HG03060 (cell line): Measurements from ENCODE around the gene ELOVL7.
"Not testable (repeated sequence)": the region's sequence is repeated elsewhere in the genome, so short reads cannot be mapped to it uniquely, and the experiment has no call there.

Source experiments
- ATAC-seq: cut with Tn5 transposase; IDR thresholded peaks from one replicate; pipeline ENCODE4 v1.9.1; 2021; ENCODE audit warnings: low read depth, moderate number of reproducible peaks; ENCODE audit not compliant: unreplicated experiment

The ELOVL7 gene

GRCh38 chr5:60719329-60719728, 124.7 kb downstream of the ELOVL7 start:
- ATAC-seq: no peak

- no peak for ATAC-seq
Observed at GRCh38 chr5:60718166-60718892, 125.7 kb downstream of the ELOVL7 start.

GRCh38 chr5:60715201-60715928, 128.7 kb downstream of the ELOVL7 start:
- not testable (repeated sequence) for ATAC-seq

- ATAC-seq: no peak
Observed at GRCh38 chr5:60712950-60713349, 131.1 kb downstream of the ELOVL7 start.

GRCh38 chr5:60711892-60712291, 132.2 kb downstream of the ELOVL7 start:
- ATAC-seq: not testable (repeated sequence)

GRCh38 chr5:60710362-60710761, 133.7 kb downstream of the ELOVL7 start:
- ATAC-seq: no peak

- ATAC-seq: no peak
Observed at GRCh38 chr5:60705144-60705543, 138.9 kb downstream of the ELOVL7 start.

GRCh38 chr5:60703944-60704343, 140.1 kb downstream of the ELOVL7 start:
- no peak for ATAC-seq
